SU-DHL-6 (cell line): Measurements from ENCODE around the gene TWSG1.

Source experiments
- H2AFZ ChIP-seq: fragments of 200-600 bp; sonication (generic); 2 replicates; pipeline ENCODE4 v1.6.1; 2014; ENCODE audit warnings: low read depth, mild to moderate bottlenecking, moderate library complexity, mixed read lengths, antibody characterized with exemption, low read length; ENCODE audit not compliant: severe bottlenecking
- H3F3A ChIP-seq: fragments of 200-600 bp; shearing (Covaris generic); 2 replicates; pipeline ENCODE4 v1.6.0; 2016; ENCODE audit warnings: antibody characterized with exemption, mild to moderate bottlenecking; ENCODE audit not compliant: insufficient read depth
- H3K27ac ChIP-seq: fragments of 200-600 bp; sonication (generic); 2 replicates; pipeline ENCODE4 v1.5.1; 2016; ENCODE audit warnings: low read depth, mild to moderate bottlenecking, low read length, moderate library complexity, mixed read lengths
- H3K27me3 ChIP-seq: fragments of 200-600 bp; sonication (generic), shearing (Covaris generic); 2 replicates; pipeline ENCODE4 v1.6.0; 2014; ENCODE audit warnings: mild to moderate bottlenecking, low read length
- H3K36me3 ChIP-seq: fragments of 200-600 bp; sonication (generic); 2 replicates; pipeline ENCODE4 v1.6.1; 2014; ENCODE audit warnings: mild to moderate bottlenecking, low read length, mixed read lengths
- H3K4me2 ChIP-seq: fragments of 300-600, 200-600 bp; shearing (Covaris generic), sonication (generic); 2 replicates; pipeline ENCODE4 v1.6.0; 2014; ENCODE audit warnings: low read length, low read depth, mild to moderate bottlenecking; ENCODE audit not compliant: poor library complexity, severe bottlenecking
- H3K4me3 ChIP-seq: fragments of 200-600 bp; sonication (generic); 2 replicates; pipeline ENCODE4 v1.5.1; 2014; ENCODE audit warnings: antibody characterized with exemption, low read length, mild to moderate bottlenecking, mixed read lengths; ENCODE audit not compliant: insufficient read depth, poor library complexity, severe bottlenecking
- H3K79me2 ChIP-seq: fragments of 200-600 bp; sonication (generic); 2 replicates; pipeline ENCODE4 v1.6.1; 2014; ENCODE audit warnings: mild to moderate bottlenecking, low read length, moderate library complexity; ENCODE audit not compliant: insufficient read depth
- H3K9ac ChIP-seq: fragments of 200-600 bp; sonication (generic); 2 replicates; pipeline ENCODE4 v1.7.0; 2014; ENCODE audit warnings: mild to moderate bottlenecking, low read length
- H3K9me2 ChIP-seq: fragments of 200-600 bp; sonication (generic); replicated peaks from 2 replicates; pipeline ENCODE4 v1.6.1; 2014; ENCODE audit warnings: low read length; ENCODE audit not compliant: insufficient read depth
- H3K9me3 ChIP-seq: fragments of 200-600 bp; sonication (generic); 2 replicates; pipeline ENCODE4 v1.6.1; 2014; ENCODE audit warnings: low read length, mixed read lengths; ENCODE audit not compliant: insufficient read depth
- H4K20me1 ChIP-seq: fragments of 200-600 bp; sonication (generic); 2 replicates; pipeline ENCODE4 v1.6.1; 2014; ENCODE audit warnings: low read depth, mild to moderate bottlenecking, antibody characterized with exemption, low read length, moderate library complexity, mixed read lengths
- CTCF ChIP-seq: fragments of 200-600 bp; sonication (generic); IDR thresholded peaks from one replicate; pipeline ENCODE4 v1.5.1; 2017; ENCODE audit warnings: antibody characterized with exemption, mild to moderate bottlenecking, low read length, moderate library complexity; ENCODE audit not compliant: insufficient read depth, poor library complexity, severe bottlenecking
- EZH2phosphoT487 ChIP-seq: fragments of 200-600 bp; sonication (generic), shearing (Covaris generic); conservative IDR thresholded peaks from 2 replicates; pipeline ENCODE4 v1.6.1; 2018; ENCODE audit warnings: mild to moderate bottlenecking, antibody characterized with exemption, low read length, moderate library complexity, mixed read lengths

Gene TWSG1

GRCh38 chr18:9361191-9361590 lies 26.6 kb downstream of the TWSG1 start:
- TF ChIP-seq CTCF: no peak
- Histone ChIP-seq H3K27me3 (no peaks in the 10 kb centered on the region), H3K27ac (no peak overlapping the region), H3F3A (no peaks in the 10 kb centered on the region), H3K9me2 (no peaks in the 10 kb centered on the region), H4K20me1 (no peaks in the 10 kb centered on the region), H3K9ac (no peak overlapping the region), H2AFZ (no peak overlapping the region), H3K36me3 (no peaks in the 10 kb centered on the region), H3K4me2 (no peak overlapping the region), H3K4me3 (no peak overlapping the region), H3K9me3 (no peaks in the 10 kb centered on the region), H3K79me2 (no peaks in the 10 kb centered on the region)

- Histone ChIP-seq H3K4me3 (no peak overlapping the region), H3K27ac (no peak overlapping the region), H3F3A (no peaks in the 10 kb centered on the region), H3K79me2 (no peaks in the 10 kb centered on the region), H2AFZ (no peak overlapping the region), H4K20me1 (no peaks in the 10 kb centered on the region), H3K27me3 (no peaks in the 10 kb centered on the region), H3K4me2 (no peak overlapping the region), H3K9me3 (no peaks in the 10 kb centered on the region), H3K9ac (no peak overlapping the region), H3K9me2 (no peaks in the 10 kb centered on the region), H3K36me3 (no peaks in the 10 kb centered on the region)
- TF ChIP-seq EZH2phosphoT487 (no peak), CTCF (no peak)
Observed at GRCh38 chr18:9362869-9363268, 28.3 kb downstream of the TWSG1 start.

GRCh38 chr18:9364242-9364641 lies 29.7 kb downstream of the TWSG1 start:
- no peak overlapping the region for H3K27ac ChIP-seq
- no peaks in the 10 kb centered on the region for H4K20me1 ChIP-seq
- H3F3A ChIP-seq: no peaks in the 10 kb centered on the region
- H2AFZ ChIP-seq: no peak overlapping the region
- H3K27me3 ChIP-seq: no peaks in the 10 kb centered on the region
- TF ChIP-seq CTCF (no peak), EZH2phosphoT487 (no peak)
- H3K9ac ChIP-seq: no peak overlapping the region
- H3K4me2 ChIP-seq: no peak overlapping the region
- H3K36me3 ChIP-seq: no peaks in the 10 kb centered on the region
- H3K4me3 ChIP-seq: no peak overlapping the region
- H3K9me2 ChIP-seq: no peaks in the 10 kb centered on the region
- H3K9me3 ChIP-seq: no peaks in the 10 kb centered on the region
- no peaks in the 10 kb centered on the region for H3K79me2 ChIP-seq

DNA sequence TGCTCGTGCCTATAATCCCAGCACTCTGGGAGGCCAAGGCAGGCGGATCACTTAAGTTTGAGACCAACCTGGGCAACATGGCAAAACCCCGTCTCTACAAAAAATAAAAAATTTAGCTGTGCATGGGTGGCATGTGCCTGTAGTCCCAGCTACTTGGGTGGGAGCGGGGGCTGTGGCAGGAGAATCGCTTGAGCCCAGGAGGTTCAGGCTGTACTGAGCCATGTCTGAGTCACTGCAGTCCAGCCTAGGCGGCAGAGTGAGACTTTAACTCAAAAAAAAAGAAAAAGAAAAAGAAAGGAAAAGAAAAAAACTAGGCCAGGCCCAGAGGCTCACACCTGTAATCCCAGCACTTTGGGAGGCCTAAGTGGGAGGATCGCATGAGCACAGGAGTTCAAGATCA lies 30.8 kb downstream of the TWSG1 start:
- Histone ChIP-seq H3K27ac (no peak overlapping the region), H3K36me3 (no peaks in the 10 kb centered on the region), H3K4me2 (no peak overlapping the region), H4K20me1 (no peaks in the 10 kb centered on the region), H3K9me3 (no peaks in the 10 kb centered on the region), H3K27me3 (no peaks in the 10 kb centered on the region), H3K9ac (no peak overlapping the region), H3K4me3 (no peak overlapping the region), H3F3A (no peaks in the 10 kb centered on the region), H3K79me2 (no peaks in the 10 kb centered on the region), H2AFZ (no peak overlapping the region), H3K9me2 (no peaks in the 10 kb centered on the region)
- no peak for TF ChIP-seq EZH2phosphoT487
